NK-92 (cell line): ENCODE results near the gene FIBP.
"Not testable (repeated sequence)": the region's sequence is repeated elsewhere in the genome, so short reads cannot be mapped to it uniquely, and the experiment has no call there.

Experiments used
- DNase-seq: peaks from one replicate; lab custom pipeline; 2025; ENCODE audit not compliant: unreplicated experiment; lab: John Stamatoyannopoulos, UW

Gene FIBP

GRCh38 chr11:65849366-65849765, 38.9 kb downstream of the FIBP start:
- DNase-seq = no peak

- DNase-seq = not testable (repeated sequence)
These were observed 39.6 kb downstream of the FIBP start for GRCh38 chr11:65848693-65849092.

- DNase-seq = no peak
These were observed 40.5 kb downstream of the FIBP start for GRCh38 chr11:65847746-65848145.

DNA sequence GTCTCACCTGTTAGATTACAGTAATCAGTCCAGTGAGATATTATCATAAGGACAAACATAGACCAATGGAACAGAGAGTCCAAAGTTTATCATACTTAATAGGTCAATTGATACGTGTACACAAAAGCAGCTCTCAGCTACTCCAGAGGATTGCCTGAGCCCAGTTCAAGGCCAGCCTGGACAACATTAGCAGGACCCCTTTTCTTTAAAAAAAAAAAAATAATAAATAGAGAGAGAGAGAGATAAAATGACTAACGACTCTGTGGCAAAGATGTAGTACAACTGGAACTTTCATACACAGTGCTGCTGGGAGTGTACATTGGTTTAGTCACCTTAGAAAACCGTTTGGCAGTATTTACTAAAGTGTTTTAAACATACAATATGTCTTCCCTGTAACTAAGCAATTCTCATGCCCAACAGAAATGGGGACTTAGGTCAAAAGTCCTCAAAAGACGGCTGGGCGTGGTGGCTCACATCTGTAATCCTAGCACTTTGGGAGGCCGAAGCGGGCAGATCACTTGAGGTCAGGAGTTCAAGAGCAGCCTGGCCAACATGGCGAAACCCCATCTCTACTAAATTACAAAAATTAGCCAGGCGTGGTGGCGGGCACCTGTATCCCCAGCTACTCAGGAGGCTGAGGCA, 43.9 kb downstream of the FIBP start:
- DNase-seq = no peak

GRCh38 chr11:65843811-65844210, 44.5 kb downstream of the FIBP start:
- no peak for DNase-seq

DNA sequence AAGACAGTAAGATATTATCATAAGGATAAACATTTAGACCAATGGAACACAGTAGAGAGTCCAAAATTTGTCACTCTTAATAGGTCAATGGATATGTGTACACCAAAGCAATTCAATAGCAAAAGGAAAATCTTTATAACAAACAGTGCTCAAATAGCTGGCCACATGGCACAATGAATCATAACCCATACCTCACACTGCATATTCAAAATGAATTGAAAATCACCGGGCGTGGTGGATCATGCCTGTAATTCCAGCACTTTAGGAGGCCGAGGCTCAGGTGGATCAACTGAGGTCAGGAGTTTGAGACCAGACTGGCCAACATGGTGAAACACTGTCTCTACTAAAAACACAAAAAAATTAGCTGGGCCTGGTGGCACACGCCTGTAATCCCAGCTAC, 46.1 kb downstream of the FIBP start:
- no peak for DNase-seq

DNA sequence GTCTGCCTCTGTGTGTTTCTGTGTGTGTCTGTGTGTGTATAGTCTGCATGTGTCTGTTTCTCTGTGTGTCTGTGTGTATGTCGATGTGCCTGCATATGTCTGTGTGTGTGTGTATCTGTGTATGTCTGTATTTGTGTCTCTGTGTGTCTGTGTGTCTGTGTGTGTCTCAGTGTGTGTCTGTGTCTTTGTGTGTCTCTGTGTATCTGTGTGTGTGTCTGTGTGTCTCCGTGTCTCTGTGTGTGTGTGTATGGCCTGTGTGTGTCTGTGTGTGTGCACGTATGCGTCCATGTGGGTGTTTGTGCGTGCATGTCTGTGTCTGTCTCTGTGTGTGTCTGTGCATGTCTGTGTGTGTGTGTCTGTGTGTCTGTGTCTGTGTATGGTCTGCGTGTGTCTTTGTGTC, 54.1 kb downstream of the FIBP start:
- no peak for DNase-seq
